KMS-11 (cell line): Measurements from ENCODE around the gene ZNF33B.

Source experiments
- H2AFZ ChIP-seq: fragments of 200-600 bp; sonication (generic); 2 replicates; pipeline ENCODE4 v1.6.1; 2016; ENCODE audit warnings: antibody characterized with exemption, mixed run types, low read depth
- H3K27ac ChIP-seq: fragments of 200-600 bp; sonication (generic); 2 replicates; pipeline ENCODE4 v1.6.1; 2016; ENCODE audit warnings: mild to moderate bottlenecking, mixed run types
- H3K27me3 ChIP-seq: fragments of 200-600 bp; sonication (generic); 2 replicates; pipeline ENCODE4 v1.6.1; 2017; ENCODE audit warnings: mild to moderate bottlenecking, low read depth, mixed run types, moderate library complexity; ENCODE audit not compliant: insufficient read depth
- H3K36me3 ChIP-seq: fragments of 200-600 bp; sonication (generic); 2 replicates; pipeline ENCODE4 v1.6.1; 2017; ENCODE audit warnings: mild to moderate bottlenecking, mixed run types; ENCODE audit not compliant: insufficient read depth
- H3K4me1 ChIP-seq: fragments of 200-600 bp; sonication (generic); 2 replicates; pipeline ENCODE4 v1.6.1; 2016; ENCODE audit warnings: mild to moderate bottlenecking, low read depth, mixed run types; ENCODE audit not compliant: poor library complexity, severe bottlenecking
- H3K4me2 ChIP-seq: fragments of 200-600 bp; sonication (generic); 2 replicates; pipeline ENCODE4 v1.7.0; 2016; ENCODE audit warnings: mild to moderate bottlenecking, mixed run types
- H3K4me3 ChIP-seq: fragments of 200-600 bp; sonication (generic); IDR thresholded peaks from 2 replicates; pipeline ENCODE4 v1.6.1; 2017; ENCODE audit warnings: low read depth, low read length, mixed read lengths; ENCODE audit not compliant: insufficient read depth
- H3K79me2 ChIP-seq: fragments of 200-600 bp; sonication (generic); 2 replicates; pipeline ENCODE4 v1.6.1; 2016; ENCODE audit warnings: low read depth, mixed run types; ENCODE audit not compliant: insufficient read depth
- H3K9ac ChIP-seq: fragments of 200-600 bp; sonication (generic); 2 replicates; pipeline ENCODE4 v1.6.1; 2016; ENCODE audit warnings: mild to moderate bottlenecking, mixed run types
- H4K20me1 ChIP-seq: fragments of 200-600 bp; sonication (generic); 2 replicates; pipeline ENCODE4 v1.6.1; 2016; ENCODE audit warnings: mild to moderate bottlenecking, mixed run types; ENCODE audit not compliant: insufficient read depth
- TF ChIP-seq, protein P1 (sequence below): fragments of 200-600 bp; sonication (generic); conservative IDR thresholded peaks from 2 replicates; pipeline ENCODE4 v1.6.1; 2017; ENCODE audit warnings: low read depth, mild to moderate bottlenecking, antibody characterized with exemption, low read length, moderate library complexity, mixed read lengths

ZNF33B gene

DNA sequence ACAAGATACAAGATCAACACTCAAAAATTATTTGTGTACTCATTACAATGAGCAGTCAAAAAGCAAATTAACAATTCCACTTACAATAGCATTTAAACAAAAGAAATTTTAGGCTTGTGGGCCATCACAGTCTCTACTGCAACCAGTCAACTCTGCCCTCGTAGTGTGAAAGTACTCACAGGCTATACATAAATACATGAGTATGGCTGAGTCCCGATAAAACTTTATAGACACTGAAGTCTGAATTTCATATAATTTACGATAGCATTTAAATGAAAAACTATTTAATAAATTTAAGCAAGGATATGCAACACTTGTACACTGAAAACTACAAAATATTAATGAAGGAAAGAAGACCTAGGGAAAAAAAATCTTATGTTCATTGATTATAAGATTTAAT is 90.1 kb downstream of the ZNF33B start:
- H3K79me2 ChIP-seq = peaks cover 12% of the 10 kb centered on the region; the same call in 1 of the 2 replicates
- no peak overlapping the region for H3K9ac ChIP-seq
- no peaks in the 10 kb centered on the region for H3K36me3 ChIP-seq
- H3K27me3 ChIP-seq = no peaks in the 10 kb centered on the region
- no peak overlapping the region for H3K27ac ChIP-seq
- no peak overlapping the region for H3K4me3 ChIP-seq
- TF ChIP-seq, protein P1, sequence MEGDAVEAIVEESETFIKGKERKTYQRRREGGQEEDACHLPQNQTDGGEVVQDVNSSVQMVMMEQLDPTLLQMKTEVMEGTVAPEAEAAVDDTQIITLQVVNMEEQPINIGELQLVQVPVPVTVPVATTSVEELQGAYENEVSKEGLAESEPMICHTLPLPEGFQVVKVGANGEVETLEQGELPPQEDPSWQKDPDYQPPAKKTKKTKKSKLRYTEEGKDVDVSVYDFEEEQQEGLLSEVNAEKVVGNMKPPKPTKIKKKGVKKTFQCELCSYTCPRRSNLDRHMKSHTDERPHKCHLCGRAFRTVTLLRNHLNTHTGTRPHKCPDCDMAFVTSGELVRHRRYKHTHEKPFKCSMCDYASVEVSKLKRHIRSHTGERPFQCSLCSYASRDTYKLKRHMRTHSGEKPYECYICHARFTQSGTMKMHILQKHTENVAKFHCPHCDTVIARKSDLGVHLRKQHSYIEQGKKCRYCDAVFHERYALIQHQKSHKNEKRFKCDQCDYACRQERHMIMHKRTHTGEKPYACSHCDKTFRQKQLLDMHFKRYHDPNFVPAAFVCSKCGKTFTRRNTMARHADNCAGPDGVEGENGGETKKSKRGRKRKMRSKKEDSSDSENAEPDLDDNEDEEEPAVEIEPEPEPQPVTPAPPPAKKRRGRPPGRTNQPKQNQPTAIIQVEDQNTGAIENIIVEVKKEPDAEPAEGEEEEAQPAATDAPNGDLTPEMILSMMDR = no peak
- H4K20me1 ChIP-seq = no peaks in the 10 kb centered on the region
- H3K4me1 ChIP-seq = peaks cover 4% of the 10 kb centered on the region
- H2AFZ ChIP-seq = no peak overlapping the region
- no peak overlapping the region for H3K4me2 ChIP-seq

DNA sequence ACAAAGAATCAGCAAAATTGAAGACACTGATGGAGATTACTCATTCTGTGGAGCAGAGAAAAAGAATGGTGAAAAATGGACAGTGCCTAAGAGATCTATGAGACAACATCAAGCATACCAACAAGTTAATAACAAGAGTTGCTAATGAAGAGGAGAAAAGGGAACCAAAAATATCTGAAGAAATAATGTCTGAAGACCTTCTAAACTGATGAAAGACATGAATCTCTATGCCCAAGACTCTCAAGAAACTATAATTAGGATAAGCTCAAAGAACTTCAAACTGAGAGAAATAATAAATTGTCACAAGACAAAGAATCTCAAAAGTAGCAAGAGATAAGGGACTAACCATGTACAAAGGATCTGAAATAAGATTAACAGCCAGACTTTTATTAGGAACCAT is 93.4 kb downstream of the ZNF33B start:
- H3K4me3 ChIP-seq = no peak overlapping the region

DNA sequence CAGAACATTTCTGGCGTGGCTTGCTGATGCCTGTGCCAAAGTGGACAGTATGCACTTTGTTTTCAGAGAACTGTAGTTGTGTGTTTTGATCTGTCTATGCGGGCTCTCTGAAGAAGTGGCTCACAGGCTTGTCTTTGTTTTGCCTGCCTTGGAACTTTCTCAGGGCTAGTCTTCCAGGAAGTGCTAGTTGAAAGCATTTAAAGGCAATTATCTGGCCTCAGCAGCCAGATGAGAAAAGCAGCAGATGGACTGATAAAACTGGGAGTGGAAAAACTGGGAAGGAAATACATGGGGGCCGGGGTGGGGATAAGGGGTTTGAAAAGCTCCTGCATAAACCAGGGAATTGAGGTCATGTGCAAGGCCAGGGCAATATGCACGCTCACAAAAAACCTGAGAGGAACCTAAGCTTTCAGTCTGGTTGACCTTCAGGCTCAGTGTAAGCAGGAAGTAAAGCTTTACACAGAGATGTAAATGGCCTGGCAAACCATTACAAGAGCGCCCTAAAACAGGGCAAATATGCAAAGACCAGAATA is 94.5 kb downstream of the ZNF33B start:
- Histone ChIP-seq H3K9ac (no peak overlapping the region), H3K4me3 (no peak overlapping the region), H3K4me2 (no peak overlapping the region)

More for the DNA sequence above, 93.4 kb downstream of the ZNF33B start:
- Histone ChIP-seq H3K79me2 (no peaks in the 10 kb centered on the region), H3K36me3 (no peaks in the 10 kb centered on the region), H3K9ac (no peak overlapping the region), H3K4me1 (no peaks in the 10 kb centered on the region), H4K20me1 (no peaks in the 10 kb centered on the region), H3K4me2 (no peak overlapping the region), H3K27ac (no peak overlapping the region), H2AFZ (no peak overlapping the region), H3K27me3 (no peaks in the 10 kb centered on the region)
- TF ChIP-seq, protein P1 = no peak

More for the DNA sequence above, 94.5 kb downstream of the ZNF33B start:
- no peaks in the 10 kb centered on the region for H3K4me1 ChIP-seq
- H3K27ac ChIP-seq = no peak overlapping the region
- no peaks in the 10 kb centered on the region for H3K27me3 ChIP-seq
- H4K20me1 ChIP-seq = no peaks in the 10 kb centered on the region
- TF ChIP-seq, protein P1 = no peak
- H2AFZ ChIP-seq = no peak overlapping the region
- H3K36me3 ChIP-seq = no peaks in the 10 kb centered on the region
- no peaks in the 10 kb centered on the region for H3K79me2 ChIP-seq
